CD4-positive, alpha-beta T cell treated with Interleukin-12 subunit alpha and Interleukin-12 subunit beta, for 1 hour (primary cell): Measurements from ENCODE around the gene SVIL.

Source experiments
- DNase-seq: peaks from one replicate; pipeline ENCODE4 v3.0.0-alpha.2; 2020

SVIL gene

DNA sequence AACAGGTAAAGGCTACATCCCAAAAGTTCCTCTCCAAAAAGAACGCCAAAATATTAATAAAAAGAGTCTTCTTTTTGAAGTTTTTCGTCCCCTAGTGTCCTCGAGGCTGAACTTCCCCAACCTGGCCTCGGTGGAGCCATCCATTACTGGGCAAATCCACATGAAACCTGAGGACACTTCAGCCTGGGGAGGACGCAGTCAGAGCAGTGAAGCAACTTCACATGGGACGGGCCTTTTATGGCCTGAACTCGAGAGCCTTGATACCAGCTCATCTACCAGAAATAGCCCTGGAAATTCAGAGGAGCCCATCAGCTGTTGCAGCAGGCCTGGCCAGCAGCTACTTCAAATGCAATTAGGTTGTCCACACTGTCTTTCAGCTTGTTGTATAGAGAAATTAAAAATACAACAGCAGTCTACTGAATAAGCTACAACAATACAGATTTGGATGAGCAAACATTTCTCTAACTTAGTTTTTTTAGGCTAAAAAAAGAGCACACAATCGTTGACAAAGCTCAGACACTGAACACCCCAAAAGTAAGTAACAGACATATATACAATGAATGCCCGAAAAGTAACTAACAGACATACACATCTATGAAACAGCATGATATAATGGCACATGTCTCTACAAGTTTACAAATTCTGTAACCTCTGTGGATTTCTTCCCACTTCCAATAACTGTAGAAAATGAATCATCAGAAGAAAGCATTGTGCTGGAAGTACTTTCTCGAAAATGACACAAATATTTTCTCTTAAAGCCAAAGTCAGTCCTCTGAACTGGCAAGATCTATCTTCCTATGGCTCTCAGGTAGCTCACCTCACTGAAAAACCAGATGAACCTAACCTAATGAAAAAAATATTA, at the start of gene SVIL:
Gene SVIL, minus strand, starts transcription at position 208 of the 862 bp plus-strand sequence. CDS start 79,913 bp downstream, outside the sequence.
- no peak for DNase-seq

- DNase-seq: peak; percentile 80
These were observed 47.1 kb upstream of the SVIL start for GRCh38 chr10:29681676-29682448.

DNA sequence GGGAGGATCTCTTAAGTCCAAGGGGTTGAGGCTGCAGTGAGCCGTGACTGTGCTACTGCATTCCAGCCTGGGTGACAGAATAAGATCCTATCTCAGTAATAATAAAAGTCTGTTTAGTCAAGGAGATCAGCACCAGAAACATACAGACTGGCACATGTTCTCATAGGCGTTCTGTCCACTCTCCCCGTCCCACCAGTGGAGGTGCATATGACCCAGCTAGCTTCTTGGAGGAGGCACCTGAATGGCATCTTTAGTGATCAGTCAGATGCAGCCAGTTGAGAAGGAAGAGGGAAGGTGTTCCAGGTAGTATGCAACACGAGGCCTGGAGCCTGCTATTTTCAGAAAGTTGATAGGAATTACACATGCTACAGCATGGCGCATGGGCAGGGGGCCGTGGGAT, 45.3 kb upstream of the SVIL start:
- DNase-seq: no peak

- no peak for DNase-seq
These were observed 42.0 kb upstream of the SVIL start for GRCh38 chr10:29676732-29677131.

DNA sequence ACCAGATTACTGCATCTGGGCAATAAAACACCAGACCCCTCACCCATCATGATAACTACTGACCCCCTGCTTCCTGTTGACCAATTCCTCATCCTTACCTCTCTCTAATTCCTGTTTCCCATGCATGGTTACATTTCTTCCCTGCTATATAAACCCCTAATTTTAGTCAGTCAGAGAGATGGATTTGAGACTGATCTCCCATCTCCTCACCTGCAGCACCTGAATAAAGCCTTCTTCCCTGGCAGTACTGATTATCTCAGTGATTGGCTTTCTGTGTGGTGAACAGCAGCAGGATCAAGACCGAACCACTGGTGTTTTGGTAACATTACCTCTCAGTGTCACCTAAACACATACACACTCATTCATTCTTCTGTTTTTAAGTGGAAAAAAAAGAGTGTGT, 41.2 kb upstream of the SVIL start:
- DNase-seq: no peak

- no peak for DNase-seq
These were observed 37.2 kb upstream of the SVIL start for GRCh38 chr10:29671968-29672367.

GRCh38 chr10:29671228-29671780, 36.5 kb upstream of the SVIL start:
- DNase-seq: no peak

GRCh38 chr10:29670761-29671160, 36.0 kb upstream of the SVIL start:
- no peak for DNase-seq

GRCh38 chr10:29669149-29669548, 34.4 kb upstream of the SVIL start:
- no peak for DNase-seq

DNA sequence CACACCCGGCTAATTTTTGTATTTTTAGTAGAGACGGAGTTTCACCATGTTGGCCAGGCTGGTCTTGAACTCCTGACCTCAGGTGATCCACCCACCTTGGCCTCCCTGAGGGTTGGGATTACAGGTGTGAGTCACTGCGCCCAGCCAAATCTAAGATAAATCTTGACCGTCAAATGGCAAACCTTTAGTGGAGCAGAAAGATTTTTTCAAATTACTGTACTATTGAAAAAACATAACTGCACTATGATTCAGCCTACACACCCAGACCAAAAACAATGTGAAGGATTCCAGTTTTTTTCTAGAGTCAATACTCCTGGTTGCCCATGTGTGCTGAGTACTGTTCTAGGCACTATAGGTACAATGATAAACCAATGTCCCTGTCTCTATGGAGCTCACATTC, 33.9 kb upstream of the SVIL start:
- DNase-seq: no peak

DNA sequence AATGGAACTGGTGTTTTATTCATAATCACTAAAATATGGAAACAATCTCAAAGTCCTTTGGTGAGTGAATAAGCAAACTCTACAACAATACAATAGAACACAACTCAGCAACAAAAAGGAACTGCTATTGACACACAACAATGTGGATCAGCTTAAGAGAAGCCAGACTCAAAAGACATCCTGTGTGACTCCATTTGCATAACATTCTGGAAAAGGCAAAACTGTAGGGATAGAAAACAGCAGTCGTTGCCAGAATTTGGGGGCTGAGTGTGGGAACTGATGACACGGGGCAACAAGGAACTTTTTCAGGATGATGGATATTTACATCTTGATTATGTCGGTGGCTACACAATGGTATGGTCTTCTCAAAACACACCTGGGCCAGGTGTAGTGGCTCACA, 32.4 kb upstream of the SVIL start:
- no peak for DNase-seq

DNA sequence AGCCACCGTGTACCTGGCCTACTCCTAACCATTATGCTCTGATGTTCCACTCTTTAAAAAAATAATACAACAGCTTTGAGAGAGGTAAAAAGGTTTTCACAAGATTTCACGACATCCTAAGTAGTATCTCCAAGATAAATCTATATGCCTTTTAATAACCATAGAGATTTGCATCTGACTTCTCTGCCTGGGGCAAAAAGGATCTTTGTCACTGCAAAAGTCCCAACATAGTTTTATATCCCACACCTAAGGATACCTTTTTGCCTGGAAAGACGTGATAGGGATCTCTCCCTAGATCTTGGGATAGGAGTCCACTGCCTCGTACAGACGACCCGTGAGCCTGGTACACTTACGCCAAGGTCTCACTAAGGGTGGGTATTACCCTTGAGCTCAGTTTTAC, 31.4 kb upstream of the SVIL start:
- DNase-seq: no peak

DNA sequence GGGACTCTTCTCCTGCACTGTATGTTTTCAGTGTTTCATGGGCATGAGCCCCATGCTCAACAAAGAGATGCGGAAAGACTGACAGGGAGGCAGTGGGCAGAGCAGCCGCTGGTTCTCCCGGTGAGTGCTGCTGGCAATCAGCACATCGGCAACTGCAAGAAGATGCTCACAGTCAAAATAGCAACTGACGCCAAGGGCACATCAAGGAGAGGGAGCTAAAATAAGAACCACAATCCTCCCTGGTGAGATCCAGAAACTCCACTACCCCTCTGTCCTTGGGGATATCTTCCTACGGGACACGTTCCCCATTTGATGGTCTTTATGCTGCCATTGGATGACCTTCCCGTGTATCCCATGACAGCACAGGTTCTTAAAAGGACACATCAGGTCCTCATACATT, 28.9 kb upstream of the SVIL start:
- DNase-seq: no peak

GRCh38 chr10:29658984-29659965, 24.5 kb upstream of the SVIL start:
- peak; percentile 83 for DNase-seq

GRCh38 chr10:29657719-29658274, 23.0 kb upstream of the SVIL start:
- peak; percentile 56 for DNase-seq

DNA sequence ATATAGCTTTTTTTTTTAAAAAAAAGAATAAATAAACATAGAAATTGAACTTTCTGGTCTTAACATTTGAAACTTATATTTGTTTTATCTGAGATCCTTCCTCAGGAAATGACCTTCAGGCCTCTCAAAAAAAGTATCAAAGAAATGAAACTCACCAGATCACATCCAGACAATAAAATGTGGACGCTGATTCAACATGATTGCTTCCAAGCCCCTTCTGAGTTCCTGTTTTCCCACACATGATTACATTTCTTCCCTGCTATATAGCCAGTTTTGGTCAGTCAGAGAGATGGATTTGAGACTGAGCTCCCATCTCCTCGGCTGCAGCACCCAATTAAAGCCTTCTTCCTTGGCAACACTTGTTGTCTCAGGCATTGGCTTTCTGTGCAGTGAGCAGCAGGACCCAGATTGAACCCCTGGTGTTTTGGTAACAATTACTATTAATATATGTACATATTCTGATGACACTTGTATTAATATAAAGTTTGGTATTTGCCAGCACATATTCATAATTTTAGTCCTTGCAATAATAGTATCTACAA, 21.8 kb upstream of the SVIL start:
- no peak for DNase-seq

GRCh38 chr10:29652192-29652591, 17.4 kb upstream of the SVIL start:
- DNase-seq: no peak

DNA sequence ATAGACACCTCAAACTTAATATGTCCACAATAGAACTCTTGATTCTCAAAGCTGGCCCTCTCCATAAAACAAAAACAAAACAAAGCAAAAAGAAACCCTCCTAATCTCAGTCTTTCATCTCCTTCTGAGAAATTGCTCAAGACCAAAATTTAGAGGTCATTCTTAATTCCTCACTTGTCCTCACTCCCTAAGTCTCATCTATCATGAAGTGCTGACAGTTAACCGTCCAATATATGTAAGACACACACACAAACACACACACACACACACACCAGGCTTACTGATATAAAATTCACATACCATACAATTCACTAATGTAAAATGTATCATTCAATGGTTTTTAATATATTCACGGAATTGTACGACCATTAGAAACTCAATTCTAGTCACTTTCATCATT, 17.0 kb upstream of the SVIL start:
- DNase-seq: no peak

DNA sequence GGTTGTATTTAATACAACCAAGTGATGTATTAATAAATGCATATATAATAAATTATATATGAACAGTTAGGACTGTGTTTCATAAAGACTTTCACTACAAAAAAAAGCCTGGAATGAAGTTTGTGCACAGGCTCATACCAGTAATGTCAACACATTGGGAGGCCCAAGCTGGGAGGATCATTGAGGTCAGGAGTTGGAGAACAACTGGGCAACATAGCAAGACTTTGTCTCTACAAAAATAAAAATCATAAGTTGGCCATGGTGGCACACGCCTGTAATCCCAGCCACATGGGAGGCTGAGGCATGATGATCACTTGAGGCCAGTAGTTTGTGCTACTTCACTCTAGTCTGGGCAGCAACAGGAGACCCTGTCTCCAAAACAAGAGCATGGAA, 15.8 kb upstream of the SVIL start:
- no peak for DNase-seq

DNA sequence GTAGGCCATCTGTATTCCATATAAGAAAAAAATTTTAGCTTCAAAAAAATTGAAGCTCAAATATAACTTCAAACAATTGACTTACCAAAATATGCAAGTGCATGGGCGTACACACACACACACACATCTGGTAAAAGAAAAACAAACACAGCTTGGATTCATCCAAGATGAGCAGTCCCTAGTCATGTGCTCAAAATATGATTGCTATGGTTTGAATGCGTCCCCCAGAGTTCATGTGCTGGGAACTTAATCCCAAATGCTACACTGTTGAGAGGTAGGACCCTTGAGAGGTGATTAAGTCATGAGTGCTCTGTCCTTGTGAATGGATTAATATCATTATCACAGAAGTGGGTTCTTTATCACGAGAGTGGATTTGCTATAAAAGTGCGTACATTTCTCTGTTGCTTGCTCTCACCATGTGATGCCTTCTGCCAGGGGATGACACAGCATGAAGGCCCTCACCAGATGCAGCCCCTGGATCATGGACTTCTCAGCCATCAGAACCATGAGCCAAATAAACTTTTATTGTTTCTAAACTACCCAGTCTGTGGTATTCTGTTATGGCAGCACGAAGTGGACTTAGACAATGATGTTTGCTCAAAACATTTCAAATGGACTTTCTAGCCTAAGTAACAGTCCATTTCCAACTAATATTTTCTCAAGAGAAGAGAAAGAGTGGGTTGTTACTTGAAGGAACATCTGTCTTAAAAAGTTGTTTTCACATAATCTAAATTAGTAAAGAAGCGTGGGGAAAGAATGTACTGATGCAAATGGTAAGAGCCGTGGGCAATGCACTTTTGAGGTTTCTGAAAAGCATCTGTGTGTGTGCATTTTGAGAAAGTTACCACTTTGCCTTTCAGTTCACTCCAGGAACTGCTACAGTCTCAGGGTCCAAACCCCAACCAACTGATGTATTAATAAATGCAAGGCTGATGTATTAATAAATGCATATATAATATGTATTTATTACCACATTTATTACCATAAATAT, 15.1 kb upstream of the SVIL start:
- DNase-seq: no peak

- no peak for DNase-seq
These were observed 14.2 kb upstream of the SVIL start for GRCh38 chr10:29648983-29649268.
